Activated CD4-positive, CD25-positive, alpha-beta regulatory T cell treated with anti-CD3 and anti-CD28 coated beads, Interleukin-2, amount 50 U/mL, for 16 hours (primary cell): ENCODE results near the gene ZNF385C.
A peak's percentile ranks its signal among the peaks of the same experiment; 100 is the strongest.
"Not testable (repeated sequence)": the region's sequence is repeated elsewhere in the genome, so short reads cannot be mapped to it uniquely, and the experiment has no call there.

Experiments used
- DNase-seq: peaks from one replicate; pipeline ENCODE4 v3.0.0-alpha.2; 2020; ENCODE audit warnings: low read depth, low spot score

Gene ZNF385C

GRCh38 chr17:42020845-42021244, 77.4 kb downstream of the ZNF385C start:
- not testable (repeated sequence) for DNase-seq

DNA sequence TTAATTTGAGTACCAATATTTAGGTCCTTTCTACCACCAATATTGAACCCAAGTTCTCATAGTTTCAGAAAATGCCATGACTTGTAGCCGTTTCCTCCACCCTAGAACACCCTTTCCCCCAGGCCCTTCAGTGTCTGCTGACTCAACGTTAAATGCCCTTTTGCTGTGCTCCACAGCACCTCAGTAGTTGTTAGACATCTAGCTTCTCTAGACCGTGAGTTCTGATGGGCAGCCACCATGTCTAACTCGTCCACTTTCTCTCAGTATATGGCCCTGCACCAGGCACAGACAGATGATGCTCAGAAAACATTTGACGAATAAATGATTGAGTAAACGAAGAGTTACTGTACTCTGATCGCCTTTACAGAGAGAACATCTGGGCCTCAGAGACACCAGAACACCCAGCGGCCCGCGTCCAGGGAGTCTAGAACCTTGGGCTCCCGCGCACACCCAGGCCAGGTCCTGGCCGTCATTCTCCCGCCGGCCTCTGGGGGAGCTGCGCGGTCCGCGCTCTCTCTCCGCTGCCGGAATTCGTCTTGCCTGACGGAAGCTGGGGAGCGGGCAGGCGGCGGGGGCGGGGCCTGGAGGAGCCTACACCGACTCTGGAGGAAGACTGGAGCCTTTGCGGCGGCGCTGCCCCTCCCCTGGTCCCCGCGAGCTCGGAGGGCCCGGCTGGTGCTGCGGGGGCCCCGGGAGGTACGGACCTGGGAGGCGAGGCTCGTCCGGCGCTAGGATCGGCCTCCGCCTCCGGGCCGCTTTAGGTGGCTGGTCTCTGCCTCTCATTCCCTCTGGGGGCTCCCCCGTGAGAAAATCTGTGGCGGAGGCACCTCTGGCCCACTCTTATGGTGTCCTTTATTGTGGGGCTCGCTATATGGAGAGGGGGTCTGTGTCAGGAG, 78.5 kb downstream of the ZNF385C start, which contains the start of gene NKIRAS2:
Gene NKIRAS2, plus strand, starts transcription at position 582 of the 896 bp plus-strand sequence. CDS start 1,488 bp downstream, outside the sequence.
- peak; percentile 88 for DNase-seq

DNA sequence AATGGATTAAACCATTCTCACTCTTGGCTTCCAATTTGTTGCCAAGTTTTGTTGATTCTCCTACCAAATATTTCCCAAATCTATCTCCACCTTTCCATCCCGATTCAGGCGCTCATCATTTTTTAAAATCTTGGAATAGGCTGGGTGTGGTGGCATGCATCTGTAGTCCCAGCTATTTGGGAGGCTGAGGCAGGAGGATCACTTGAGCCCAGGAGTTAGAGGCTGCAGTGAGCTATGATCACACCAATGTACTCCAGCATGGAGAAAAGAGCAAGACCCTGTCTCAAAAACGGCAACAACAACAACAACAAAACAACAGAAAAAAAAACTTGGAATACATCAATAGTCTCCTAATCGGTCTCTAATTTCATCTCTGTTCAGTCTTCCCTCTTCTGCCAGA, 79.3 kb downstream of the ZNF385C start:
- no peak for DNase-seq

DNA sequence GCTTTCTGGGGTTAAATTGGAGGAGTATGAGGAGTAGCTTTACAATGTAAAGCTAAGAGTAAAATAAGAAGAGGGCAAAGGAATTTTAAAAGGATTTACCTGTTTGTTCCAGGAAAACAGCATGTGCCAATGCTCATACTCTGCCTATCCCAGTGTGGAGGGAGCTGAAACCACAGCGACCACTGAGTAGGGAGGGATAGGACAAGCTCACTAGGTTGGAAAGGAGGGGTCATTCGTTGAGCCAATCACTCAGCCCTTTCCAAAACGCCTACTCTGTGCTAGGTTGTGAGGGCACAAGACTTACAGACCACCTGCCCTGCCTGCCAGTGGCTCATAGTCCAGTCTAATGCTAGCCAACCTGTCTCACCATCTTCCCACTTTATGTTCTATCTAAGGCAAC, 79.9 kb downstream of the ZNF385C start:
- no peak for DNase-seq

- DNase-seq = no peak
Observed at GRCh38 chr17:42017866-42018200, 80.4 kb downstream of the ZNF385C start.

DNA sequence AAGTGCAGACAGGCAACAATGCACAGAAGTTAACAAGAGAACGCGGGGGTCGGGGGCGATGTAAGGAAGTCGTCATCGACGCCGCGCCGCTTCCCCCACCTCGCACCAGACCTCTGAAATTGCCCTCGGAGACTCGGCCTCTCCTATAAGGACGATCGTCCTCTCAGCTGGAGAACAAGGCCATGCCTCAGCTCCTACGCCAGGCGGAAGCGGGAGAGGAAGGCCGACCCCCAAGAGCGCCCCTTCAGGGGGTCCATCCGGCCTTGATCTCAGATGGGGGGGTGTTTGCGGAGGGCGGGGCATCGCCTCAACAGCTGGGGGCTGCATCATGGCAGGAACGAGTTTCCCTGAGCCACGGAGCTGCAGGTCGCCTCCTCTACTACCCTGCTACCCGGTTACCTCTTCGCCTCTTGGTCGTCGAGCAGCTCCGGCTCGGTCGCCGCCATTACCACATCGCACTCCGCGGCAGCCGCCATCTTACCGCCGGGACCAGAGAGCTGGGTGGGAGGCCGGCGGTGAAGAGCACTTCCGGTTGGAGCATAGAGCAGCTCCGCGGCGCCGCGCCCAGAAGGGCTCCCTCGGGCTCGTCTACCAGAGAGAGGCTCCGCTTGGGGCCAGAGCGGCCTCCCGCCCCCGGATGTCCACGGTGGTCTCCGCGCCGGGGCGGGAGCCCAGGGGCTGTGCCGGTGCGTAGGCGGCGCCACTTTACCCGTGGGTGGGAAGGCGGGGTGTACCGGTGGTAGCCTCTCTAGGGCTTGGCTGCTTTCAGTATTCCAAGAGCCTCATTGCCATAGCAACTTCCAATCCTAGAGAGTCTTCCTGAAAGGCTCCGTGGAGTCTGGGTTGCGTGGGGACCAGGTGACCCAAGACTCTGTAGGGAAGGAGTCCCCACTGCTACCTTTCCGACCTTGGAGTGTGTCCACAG, 81.1 kb downstream of the ZNF385C start, which contains the start of gene DNAJC7:
Gene DNAJC7, minus strand, starts transcription at position 499 of the 925 bp plus-strand sequence. Its CDS starts 23 bp downstream, at position 476.
- DNase-seq = peak; percentile 75

- no peak for DNase-seq
Observed at GRCh38 chr17:42016411-42016831, 81.9 kb downstream of the ZNF385C start.

DNA sequence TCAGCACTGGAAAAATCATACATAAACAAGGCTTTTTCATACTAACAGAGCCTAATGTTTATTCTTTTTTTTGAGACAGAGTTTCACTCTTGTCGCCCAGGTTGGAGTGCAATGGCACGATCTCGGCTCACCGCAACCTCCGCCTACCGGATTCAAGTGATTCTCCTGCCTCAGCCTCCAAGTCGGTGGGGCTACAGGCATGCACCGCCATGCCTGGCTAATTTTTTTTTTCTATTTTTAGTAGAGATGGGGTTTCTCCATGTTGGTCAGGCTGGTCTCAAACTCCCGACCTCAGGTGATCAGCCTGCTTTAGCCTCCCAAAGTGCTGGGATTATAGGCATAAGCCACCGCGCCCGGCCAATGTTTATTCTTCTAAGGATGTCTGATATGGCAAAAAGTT, 84.5 kb downstream of the ZNF385C start:
- DNase-seq = not testable (repeated sequence)

DNA sequence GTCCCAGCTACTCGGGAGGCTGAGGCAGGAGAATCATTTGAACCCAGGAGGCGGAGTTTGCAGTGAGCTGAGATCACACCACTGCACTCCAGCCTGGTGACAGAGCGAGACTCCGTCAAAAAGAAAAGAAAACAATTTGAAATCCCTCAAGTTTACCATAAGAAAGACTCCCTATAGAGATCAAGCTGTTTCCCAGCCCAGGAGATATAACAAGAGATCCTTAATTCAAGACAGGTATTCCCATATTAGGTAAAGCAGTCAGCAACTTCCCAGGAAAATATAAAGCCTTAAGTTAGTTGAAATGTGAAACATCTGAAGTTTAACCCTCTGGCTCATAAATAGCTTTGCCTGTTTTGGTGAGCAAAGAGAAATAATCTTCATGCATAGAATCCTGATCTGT, 85.9 kb downstream of the ZNF385C start:
- DNase-seq = not testable (repeated sequence)

GRCh38 chr17:42010898-42011516, 87.3 kb downstream of the ZNF385C start:
- no peak for DNase-seq

- DNase-seq = not testable (repeated sequence)
Observed at GRCh38 chr17:42010266-42010680, 88.0 kb downstream of the ZNF385C start.

DNA sequence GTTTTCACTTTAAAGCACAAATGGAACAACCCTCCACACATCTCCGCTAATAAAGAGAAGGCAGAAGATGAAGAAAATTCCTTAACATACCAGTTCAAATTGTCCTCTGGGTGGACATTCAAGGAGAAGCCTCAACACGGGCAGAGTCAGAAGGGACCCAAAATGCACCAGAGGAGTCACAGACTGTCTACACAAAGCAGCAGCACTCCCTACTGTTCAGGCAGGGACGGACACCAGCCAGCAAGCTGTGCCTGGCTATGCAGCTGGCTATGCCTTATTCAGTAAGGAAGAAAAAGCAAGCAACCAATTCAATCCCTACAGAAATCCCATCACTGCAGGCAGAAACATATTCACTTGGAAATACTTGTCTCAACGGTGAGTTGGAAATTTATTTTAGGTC, 89.1 kb downstream of the ZNF385C start:
- DNase-seq = no peak

DNA sequence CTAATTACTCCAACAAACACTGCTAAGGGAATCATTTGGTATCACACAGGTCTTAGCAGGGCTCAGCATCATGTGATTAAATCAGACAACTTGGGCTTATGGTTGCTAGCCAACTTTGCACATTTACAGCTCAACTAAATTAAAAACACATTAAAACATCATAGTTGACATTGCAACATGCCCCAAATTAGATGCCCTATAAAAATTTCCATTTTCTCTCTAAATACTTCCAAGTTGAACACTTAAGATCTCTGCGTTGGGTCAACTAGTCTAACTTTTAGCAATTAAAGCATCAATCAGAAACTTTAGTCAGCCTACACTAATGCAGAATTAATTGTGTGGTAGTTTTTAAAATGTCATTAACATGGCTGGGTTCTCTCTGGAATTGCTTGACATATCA, 93.1 kb downstream of the ZNF385C start:
- no peak for DNase-seq

DNA sequence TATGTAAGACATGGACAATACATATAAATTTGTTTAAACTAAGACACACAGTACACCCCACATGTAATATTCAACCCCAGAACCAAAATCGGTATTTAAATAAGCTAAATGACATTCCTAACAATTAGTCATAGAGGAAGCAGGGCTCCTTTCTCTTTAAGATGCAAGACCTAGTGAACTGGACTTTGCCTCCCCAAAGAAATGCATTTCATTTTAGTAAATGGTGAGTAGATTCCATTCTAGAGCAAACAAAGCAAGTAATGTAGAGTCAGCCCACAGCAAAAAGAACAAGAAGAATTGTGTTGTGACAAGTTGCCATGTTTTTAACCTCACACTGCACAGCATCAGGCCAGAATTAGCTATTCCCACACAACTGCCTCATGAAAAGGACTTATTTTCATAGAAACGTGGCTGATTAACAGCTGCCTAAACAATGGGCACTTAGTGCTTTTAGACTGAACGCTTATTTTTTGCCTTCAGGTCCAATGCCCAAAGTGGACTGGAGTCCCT, 95.4 kb downstream of the ZNF385C start:
- no peak for DNase-seq

DNA sequence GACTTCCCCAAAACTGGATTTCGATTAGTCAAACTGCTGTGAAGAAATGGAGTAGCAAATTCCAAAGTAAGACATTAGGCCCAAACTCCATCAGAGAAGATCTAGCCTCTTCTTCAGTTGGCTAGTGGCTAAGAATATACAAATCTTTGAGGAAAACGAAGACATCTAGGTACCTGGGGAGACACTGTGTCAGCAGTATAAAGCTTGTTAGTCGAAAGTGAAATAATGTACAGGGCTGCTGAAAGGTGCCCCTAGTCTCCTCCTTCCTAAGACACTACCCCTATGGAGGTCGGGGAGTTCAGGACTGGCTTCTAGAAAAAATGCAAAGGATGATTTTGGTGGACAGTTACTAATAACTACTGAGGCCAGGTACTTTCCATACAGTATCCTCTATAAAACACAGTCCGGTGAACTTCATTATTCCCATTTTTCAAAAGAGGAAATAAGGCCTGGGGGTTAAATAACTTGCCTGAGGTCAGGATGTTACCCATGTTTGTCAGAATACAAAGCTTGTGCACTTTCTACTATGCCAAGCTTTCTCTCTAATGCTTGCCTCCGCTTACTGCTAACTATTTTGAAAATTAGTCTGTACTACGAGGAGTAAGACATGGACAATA, 96.0 kb downstream of the ZNF385C start:
- DNase-seq = no peak

DNA sequence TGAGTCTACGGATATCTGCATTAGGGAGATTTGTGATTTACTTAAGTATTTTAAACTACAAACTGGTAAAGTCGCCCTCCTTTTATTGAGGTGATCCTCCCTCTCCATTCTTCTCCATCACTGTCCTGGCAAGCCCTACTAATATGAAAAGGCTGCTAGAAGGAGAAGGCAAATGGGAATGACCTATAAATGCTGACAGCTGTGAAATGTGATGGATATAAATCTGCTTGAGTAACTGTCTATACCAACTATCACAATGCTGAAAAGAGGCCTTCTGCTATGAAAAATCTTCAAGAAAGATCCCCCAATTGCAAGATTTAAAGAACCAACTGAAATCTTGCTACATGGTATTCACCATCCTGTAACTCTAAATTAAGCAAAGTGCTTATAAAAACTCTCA, 96.5 kb downstream of the ZNF385C start:
- no peak for DNase-seq

- no peak for DNase-seq
Observed at GRCh38 chr17:42000413-42001133, 97.7 kb downstream of the ZNF385C start.

GRCh38 chr17:41998497-41998896, 99.8 kb downstream of the ZNF385C start:
- DNase-seq = no peak

DNA sequence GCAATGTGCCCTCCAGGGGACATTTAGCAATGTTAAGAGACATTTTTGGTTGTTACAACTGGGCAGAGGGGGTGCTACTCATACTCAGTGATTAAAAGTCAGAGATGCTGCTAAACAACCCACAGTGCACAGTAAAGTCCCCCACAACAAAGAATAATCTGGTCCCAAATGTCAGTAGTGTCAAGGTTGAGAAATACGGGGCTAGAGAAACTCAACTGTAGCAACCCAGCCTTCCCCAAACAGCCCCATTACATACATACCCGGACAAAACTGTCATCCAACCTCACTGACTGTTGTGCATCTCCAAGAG, 101.5 kb downstream of the ZNF385C start:
- no peak for DNase-seq

DNA sequence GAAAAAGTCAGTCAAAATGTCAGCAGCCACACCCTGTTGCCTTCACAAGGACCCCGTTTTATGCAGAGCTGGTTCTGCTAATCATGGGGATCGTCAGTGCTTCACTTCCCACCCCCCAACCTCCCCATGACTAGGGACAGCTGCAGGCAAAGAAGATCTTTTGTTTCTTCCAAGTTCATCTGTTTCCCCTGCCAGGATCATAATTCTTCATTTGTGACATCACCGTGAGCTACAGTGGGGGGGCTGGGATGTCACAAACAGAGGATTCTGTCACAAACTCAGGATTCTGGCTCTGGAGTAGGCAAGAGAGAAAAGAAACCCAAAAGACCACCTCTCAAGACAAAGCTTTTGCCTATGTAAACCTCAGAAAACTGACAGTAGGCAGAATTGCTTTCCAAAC, 105.7 kb downstream of the ZNF385C start:
- no peak for DNase-seq
